H1 (cell line): ENCODE measurements around the gene FAM111A. TPM values are rescaled to one million over a fixed set of nuclear protein-coding genes. Genes with fewer than 3 reads are reported as not detected.

Experiments
- ATF3 ChIP-seq: IDR thresholded peaks from 2 replicates; pipeline ENCODE4 v1.6.1; 2011; ENCODE audit warnings: low read depth, mild to moderate bottlenecking, low read length; ENCODE audit not compliant: insufficient read depth
- BACH1 ChIP-seq: IDR thresholded peaks from 2 replicates; pipeline ENCODE4 v1.6.1; 2012; ENCODE audit warnings: low read length, improper control_type of control experiment
- CHD2 ChIP-seq: IDR thresholded peaks from 2 replicates; pipeline ENCODE4 v1.6.1; 2012; ENCODE audit warnings: low read length, improper control_type of control experiment
- EP300 ChIP-seq, 2 experiments: IDR thresholded peaks; 1 replicate in 1 of 2; 2 replicates in 1 of 2; pipeline ENCODE4 v1.6.1; 2011 to 2012; ENCODE audit warnings: low read depth in 2 of 2, low read length in 2 of 2, mild to moderate bottlenecking in 2 of 2, borderline replicate concordance in 1 of 2, inconsistent platforms in 1 of 2, moderate library complexity in 1 of 2
- EZH2 ChIP-seq: fragments of 200-600 bp; sonication (generic); IDR thresholded peaks from 2 replicates; pipeline ENCODE4 v1.7.1; 2012; ENCODE audit warnings: low read depth, mild to moderate bottlenecking, moderate library complexity, low read length, inconsistent platforms; ENCODE audit not compliant: severe bottlenecking
- GTF2F1 ChIP-seq: IDR thresholded peaks from 2 replicates; pipeline ENCODE4 v1.6.1; 2012; ENCODE audit warnings: low read depth, low read length, improper control_type of control experiment, borderline replicate concordance
- PHF8 ChIP-seq: fragments of 200-600 bp; sonication (generic); conservative IDR thresholded peaks from 2 replicates; pipeline ENCODE4 v1.7.1; 2012; ENCODE audit warnings: low read depth, mild to moderate bottlenecking, inconsistent platforms, low read length, moderate library complexity
- SP4 ChIP-seq: IDR thresholded peaks from 2 replicates; pipeline ENCODE4 v1.6.1; 2012; ENCODE audit warnings: low read length, inconsistent platforms
- polyA plus RNA-seq, 7 experiments: library from polyadenylated mRNA; depleted of rRNA in 3 of 7; stranded (reverse) in 5 of 7; unstranded in 2 of 7; fragments of >200 nt in 5 of 7; fragments of 200-250 nt in 2 of 7; gene quantifications; 1 replicate in 5 of 7; 2 replicates in 1 of 7; 4 replicates in 1 of 7; pipeline versions ENCODE4 v1.2.1 to v1.2.3, GENCODE V29; 2011 to 2013; ENCODE audit warnings: missing spikeins in 2 of 7, mixed read lengths in 2 of 7
- total RNA-seq: library from RNA; stranded (reverse); fragmentation: NEBNext Ultra II Directional; extraction: Animal tissue kit (Norgen Biotek cat#: 25700); gene quantifications from 2 replicates; pipeline ENCODE4 v1.2.1, GENCODE V29; 2021
- TF ChIP-seq, protein P1 (sequence below): fragments of 300-600 bp; sonication (generic); IDR thresholded peaks from 2 replicates; pipeline ENCODE4 v1.7.1; 2012; ENCODE audit warnings: low read length, moderate library complexity, mild to moderate bottlenecking, inconsistent platforms; ENCODE audit not compliant: insufficient replicate concordance

FAM111A gene
- total and polyA plus RNA-seq, 2 of the 8 experiments (the other 6 are each of a cell fraction or from before 2014, with no cell fraction given), result 10.2 to 29.9 TPM

DNA sequence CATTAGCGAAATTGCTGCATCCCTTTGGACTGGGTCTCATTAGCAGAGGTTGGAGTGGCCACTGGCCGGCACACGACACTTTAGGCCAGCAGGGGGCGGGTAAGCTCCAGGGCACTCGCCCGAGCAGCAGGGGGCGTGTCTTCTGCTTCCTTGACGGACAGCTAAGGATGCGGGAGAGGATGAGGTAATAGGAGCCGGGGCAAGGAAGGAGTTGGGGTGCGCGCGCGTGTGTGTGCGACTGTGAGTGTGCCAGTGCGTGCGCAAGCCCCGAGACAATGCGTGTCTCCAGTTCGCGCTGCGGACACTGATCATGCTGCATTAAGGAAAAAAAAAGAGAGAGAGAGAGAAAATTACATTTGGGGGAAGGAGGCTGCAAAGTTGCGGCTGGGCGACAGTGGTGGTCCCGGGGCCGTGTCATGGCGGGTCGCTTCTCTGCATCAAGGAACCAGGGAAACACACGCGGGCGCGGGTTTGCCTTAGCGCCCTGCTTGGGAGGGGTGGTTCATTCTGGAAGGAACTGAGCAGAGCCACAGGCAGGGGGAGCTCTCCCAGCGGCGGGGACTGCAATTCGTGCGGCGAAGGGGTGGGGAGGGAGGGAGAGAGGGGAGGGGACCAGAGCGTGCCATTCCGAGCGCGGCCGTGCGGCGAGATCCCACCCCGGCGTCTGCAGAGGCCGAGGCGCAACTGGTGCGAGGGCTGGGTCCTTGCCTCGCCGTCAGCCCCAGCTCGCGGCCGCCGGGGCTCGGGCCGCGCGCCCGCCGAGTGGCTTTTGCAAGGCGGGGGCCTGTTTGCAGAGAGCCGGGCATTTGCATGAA is 29.1 kb downstream of the FAM111A start, which contains the start of gene DTX4 (continued):
- TF ChIP-seq, protein P1, sequence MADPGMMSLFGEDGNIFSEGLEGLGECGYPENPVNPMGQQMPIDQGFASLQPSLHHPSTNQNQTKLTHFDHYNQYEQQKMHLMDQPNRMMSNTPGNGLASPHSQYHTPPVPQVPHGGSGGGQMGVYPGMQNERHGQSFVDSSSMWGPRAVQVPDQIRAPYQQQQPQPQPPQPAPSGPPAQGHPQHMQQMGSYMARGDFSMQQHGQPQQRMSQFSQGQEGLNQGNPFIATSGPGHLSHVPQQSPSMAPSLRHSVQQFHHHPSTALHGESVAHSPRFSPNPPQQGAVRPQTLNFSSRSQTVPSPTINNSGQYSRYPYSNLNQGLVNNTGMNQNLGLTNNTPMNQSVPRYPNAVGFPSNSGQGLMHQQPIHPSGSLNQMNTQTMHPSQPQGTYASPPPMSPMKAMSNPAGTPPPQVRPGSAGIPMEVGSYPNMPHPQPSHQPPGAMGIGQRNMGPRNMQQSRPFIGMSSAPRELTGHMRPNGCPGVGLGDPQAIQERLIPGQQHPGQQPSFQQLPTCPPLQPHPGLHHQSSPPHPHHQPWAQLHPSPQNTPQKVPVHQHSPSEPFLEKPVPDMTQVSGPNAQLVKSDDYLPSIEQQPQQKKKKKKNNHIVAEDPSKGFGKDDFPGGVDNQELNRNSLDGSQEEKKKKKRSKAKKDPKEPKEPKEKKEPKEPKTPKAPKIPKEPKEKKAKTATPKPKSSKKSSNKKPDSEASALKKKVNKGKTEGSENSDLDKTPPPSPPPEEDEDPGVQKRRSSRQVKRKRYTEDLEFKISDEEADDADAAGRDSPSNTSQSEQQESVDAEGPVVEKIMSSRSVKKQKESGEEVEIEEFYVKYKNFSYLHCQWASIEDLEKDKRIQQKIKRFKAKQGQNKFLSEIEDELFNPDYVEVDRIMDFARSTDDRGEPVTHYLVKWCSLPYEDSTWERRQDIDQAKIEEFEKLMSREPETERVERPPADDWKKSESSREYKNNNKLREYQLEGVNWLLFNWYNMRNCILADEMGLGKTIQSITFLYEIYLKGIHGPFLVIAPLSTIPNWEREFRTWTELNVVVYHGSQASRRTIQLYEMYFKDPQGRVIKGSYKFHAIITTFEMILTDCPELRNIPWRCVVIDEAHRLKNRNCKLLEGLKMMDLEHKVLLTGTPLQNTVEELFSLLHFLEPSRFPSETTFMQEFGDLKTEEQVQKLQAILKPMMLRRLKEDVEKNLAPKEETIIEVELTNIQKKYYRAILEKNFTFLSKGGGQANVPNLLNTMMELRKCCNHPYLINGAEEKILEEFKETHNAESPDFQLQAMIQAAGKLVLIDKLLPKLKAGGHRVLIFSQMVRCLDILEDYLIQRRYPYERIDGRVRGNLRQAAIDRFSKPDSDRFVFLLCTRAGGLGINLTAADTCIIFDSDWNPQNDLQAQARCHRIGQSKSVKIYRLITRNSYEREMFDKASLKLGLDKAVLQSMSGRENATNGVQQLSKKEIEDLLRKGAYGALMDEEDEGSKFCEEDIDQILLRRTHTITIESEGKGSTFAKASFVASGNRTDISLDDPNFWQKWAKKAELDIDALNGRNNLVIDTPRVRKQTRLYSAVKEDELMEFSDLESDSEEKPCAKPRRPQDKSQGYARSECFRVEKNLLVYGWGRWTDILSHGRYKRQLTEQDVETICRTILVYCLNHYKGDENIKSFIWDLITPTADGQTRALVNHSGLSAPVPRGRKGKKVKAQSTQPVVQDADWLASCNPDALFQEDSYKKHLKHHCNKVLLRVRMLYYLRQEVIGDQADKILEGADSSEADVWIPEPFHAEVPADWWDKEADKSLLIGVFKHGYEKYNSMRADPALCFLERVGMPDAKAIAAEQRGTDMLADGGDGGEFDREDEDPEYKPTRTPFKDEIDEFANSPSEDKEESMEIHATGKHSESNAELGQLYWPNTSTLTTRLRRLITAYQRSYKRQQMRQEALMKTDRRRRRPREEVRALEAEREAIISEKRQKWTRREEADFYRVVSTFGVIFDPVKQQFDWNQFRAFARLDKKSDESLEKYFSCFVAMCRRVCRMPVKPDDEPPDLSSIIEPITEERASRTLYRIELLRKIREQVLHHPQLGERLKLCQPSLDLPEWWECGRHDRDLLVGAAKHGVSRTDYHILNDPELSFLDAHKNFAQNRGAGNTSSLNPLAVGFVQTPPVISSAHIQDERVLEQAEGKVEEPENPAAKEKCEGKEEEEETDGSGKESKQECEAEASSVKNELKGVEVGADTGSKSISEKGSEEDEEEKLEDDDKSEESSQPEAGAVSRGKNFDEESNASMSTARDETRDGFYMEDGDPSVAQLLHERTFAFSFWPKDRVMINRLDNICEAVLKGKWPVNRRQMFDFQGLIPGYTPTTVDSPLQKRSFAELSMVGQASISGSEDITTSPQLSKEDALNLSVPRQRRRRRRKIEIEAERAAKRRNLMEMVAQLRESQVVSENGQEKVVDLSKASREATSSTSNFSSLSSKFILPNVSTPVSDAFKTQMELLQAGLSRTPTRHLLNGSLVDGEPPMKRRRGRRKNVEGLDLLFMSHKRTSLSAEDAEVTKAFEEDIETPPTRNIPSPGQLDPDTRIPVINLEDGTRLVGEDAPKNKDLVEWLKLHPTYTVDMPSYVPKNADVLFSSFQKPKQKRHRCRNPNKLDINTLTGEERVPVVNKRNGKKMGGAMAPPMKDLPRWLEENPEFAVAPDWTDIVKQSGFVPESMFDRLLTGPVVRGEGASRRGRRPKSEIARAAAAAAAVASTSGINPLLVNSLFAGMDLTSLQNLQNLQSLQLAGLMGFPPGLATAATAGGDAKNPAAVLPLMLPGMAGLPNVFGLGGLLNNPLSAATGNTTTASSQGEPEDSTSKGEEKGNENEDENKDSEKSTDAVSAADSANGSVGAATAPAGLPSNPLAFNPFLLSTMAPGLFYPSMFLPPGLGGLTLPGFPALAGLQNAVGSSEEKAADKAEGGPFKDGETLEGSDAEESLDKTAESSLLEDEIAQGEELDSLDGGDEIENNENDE, result no peak
- TF ChIP-seq CHD2, result no peak; the same call in 1 of the 2 replicates
- no peak for TF ChIP-seq SP4
- TF ChIP-seq ATF3, result peak; percentile 64
- TF ChIP-seq BACH1, result no peak
- TF ChIP-seq PHF8, result peak; percentile 81
- no peak for TF ChIP-seq EZH2
- peak in 1 of 2 experiments; percentile 67; a peak in 1 of 3 replicates for TF ChIP-seq EP300 (IDR thresholded peaks at IDR 0.05; ENCODE audit: borderline replicate concordance in 1 of 2, low read depth in 2 of 2, low read length in 2 of 2)
- no peak for TF ChIP-seq GTF2F1
